Nephron (organoid): ENCODE data around the gene GSTT2B.
"Not testable (repeated sequence)": the region's sequence is repeated elsewhere in the genome, so short reads cannot be mapped to it uniquely, and the experiment has no call there.

Experiments used
- H3K27ac Mint-ChIP-seq, 3 experiments: 2 replicates each; pipeline ENCODE4 v1.8.0; 2020; ENCODE audit warnings: mixed read lengths in 3 of 3, mild to moderate bottlenecking in 2 of 3, moderate library complexity in 1 of 3
- H3K27me3 Mint-ChIP-seq: 2 replicates; pipeline ENCODE4 v1.8.0; 2021; ENCODE audit warnings: low read depth, mild to moderate bottlenecking, moderate library complexity, mixed read lengths
- H3K36me3 Mint-ChIP-seq: 2 replicates; pipeline ENCODE4 v1.8.0; 2020; ENCODE audit warnings: low read depth, mixed read lengths
- H3K4me1 Mint-ChIP-seq: 2 replicates; pipeline ENCODE4 v1.8.0; 2020; ENCODE audit warnings: mixed read lengths
- H3K4me3 Mint-ChIP-seq, 3 experiments: 2 replicates each; pipeline ENCODE4 v1.8.0; 2020; ENCODE audit warnings: mild to moderate bottlenecking in 3 of 3, mixed read lengths in 3 of 3, moderate library complexity in 2 of 3
- H3K9me3 Mint-ChIP-seq: 2 replicates; pipeline ENCODE4 v1.8.0; 2020; ENCODE audit warnings: mixed read lengths
- TF ChIP-seq, protein P1 (sequence below), 3 experiments: fragments of 200-600 bp; sonication (generic); IDR thresholded peaks; one replicate each; pipeline ENCODE4 v1.5.0; 2021; ENCODE audit warnings: antibody characterized with exemption in 3 of 3; ENCODE audit not compliant: unreplicated experiment in 3 of 3

The GSTT2B gene

DNA sequence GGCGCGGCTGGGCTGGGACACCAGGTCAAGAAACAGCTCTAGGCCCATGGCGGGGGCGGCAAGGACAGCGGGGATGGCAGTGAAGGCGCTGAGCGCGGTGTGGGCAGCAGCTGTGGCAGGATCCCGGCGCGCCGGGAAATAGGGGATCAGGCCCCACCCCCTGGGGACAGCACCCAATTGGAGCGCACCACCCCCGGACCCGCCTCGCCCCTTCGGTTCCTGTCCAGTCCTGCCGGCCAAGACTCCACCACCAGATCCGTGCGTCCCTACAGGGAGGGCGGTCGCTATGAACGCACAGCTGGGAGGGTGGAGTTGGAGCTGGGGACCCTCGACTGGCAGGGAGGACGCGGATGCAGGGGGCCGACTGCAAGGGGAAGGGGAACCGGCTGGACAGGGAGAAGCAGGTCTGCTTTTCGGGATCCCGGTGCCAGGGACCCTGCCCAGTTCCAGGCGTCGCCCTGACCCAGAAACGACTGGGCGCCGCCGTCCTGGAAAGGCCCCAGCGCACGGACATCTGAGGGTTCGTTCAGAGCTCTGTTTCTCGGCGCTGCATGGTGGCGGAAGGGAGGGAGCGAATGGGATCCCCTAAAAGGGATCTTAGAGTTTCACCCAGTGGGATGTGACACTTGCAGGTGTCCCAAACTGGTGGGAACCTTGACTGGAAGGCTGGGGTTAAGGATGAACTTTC lies at the start of gene GSTT2B:
TSS of gene GSTT2B (minus strand) at position 112 of the 688 bp plus-strand sequence. CDS start at position 48, 64 bp downstream.
- not testable (repeated sequence) for H3K9me3 Mint-ChIP-seq, H3K27me3 Mint-ChIP-seq, H3K4me1 Mint-ChIP-seq, H3K36me3 Mint-ChIP-seq, H3K27ac Mint-ChIP-seq, H3K4me3 Mint-ChIP-seq

GRCh38 chr22:24010018-24010391 lies 49.0 kb upstream of the GSTT2B start:
- Mint-ChIP-seq H3K36me3 (no peaks in the 10 kb centered on the region), H3K9me3 (no peaks in the 10 kb centered on the region), H3K4me1 (peaks cover 10% of the 10 kb centered on the region), H3K4me3 (peak overlapping the region; percentile 45 to 76 (median 75)), H3K27me3 (no peaks in the 10 kb centered on the region), H3K27ac (no peak overlapping the region)
- TF ChIP-seq, protein P1, sequence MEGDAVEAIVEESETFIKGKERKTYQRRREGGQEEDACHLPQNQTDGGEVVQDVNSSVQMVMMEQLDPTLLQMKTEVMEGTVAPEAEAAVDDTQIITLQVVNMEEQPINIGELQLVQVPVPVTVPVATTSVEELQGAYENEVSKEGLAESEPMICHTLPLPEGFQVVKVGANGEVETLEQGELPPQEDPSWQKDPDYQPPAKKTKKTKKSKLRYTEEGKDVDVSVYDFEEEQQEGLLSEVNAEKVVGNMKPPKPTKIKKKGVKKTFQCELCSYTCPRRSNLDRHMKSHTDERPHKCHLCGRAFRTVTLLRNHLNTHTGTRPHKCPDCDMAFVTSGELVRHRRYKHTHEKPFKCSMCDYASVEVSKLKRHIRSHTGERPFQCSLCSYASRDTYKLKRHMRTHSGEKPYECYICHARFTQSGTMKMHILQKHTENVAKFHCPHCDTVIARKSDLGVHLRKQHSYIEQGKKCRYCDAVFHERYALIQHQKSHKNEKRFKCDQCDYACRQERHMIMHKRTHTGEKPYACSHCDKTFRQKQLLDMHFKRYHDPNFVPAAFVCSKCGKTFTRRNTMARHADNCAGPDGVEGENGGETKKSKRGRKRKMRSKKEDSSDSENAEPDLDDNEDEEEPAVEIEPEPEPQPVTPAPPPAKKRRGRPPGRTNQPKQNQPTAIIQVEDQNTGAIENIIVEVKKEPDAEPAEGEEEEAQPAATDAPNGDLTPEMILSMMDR (IDR thresholded peaks at IDR 0.05; ENCODE audit: unreplicated experiment in 3 of 3) = no peak

DNA sequence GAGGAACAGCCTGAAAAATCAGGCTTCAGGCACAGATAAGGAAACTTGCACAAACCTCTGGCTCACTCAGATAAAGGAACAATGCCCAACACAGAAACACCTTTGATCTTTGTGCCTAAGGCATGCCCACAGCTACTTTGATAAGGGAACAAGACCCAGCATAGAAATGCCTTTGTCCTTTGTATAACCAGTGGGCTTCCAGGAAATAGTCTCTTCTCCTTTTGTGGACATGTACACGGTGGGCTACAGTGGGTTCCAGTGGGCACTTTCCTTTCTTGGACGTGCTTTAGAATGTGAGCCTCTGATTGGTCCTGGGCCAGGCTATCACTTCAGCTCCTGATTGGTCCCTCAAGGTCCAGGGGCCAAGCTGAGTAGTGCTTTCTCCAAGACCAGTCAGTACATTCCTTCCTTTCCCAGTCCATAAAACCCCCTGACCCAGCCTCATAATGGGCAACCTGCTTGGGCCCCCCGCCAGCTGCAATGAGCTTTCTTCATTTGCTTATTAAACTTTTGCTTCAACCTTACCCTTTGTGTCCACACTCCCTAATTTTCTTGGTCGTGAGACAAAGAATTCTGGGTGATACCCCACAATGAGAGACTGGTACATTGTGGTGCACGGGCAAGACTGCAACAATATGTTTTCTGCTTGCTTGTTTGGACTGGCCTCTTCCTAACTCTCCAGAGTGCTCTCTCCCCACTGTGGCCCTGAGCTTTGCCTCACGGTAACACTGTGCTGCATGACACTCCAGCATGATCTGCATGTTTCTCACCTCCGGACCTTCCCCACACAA lies 48.4 kb upstream of the GSTT2B start:
- peaks cover 10% of the 10 kb centered on the region for H3K4me1 Mint-ChIP-seq
- no peak overlapping the region for H3K27ac Mint-ChIP-seq
- H3K36me3 Mint-ChIP-seq = no peaks in the 10 kb centered on the region
- TF ChIP-seq, protein P1 (IDR thresholded peaks at IDR 0.05; ENCODE audit: unreplicated experiment in 3 of 3) = no peak
- H3K4me3 Mint-ChIP-seq = peak overlapping the region in 2 of 3 experiments; percentile 5 to 37
- no peaks in the 10 kb centered on the region for H3K27me3 Mint-ChIP-seq
- no peaks in the 10 kb centered on the region for H3K9me3 Mint-ChIP-seq

GRCh38 chr22:24008381-24009226 lies 47.6 kb upstream of the GSTT2B start:
- Mint-ChIP-seq H3K36me3 (no peaks in the 10 kb centered on the region), H3K4me3 (peak overlapping the region in 1 of 3 experiments; percentile 2), H3K4me1 (peaks cover 8% of the 10 kb centered on the region), H3K9me3 (no peaks in the 10 kb centered on the region), H3K27me3 (no peaks in the 10 kb centered on the region), H3K27ac (no peak overlapping the region)
- TF ChIP-seq, protein P1 (IDR thresholded peaks at IDR 0.05; ENCODE audit: unreplicated experiment in 3 of 3) = no peak

GRCh38 chr22:24008022-24008283 lies 47.0 kb upstream of the GSTT2B start:
- Mint-ChIP-seq H3K4me3 (no peak overlapping the region), H3K27me3 (peaks cover 4% of the 10 kb centered on the region), H3K36me3 (no peaks in the 10 kb centered on the region), H3K9me3 (no peaks in the 10 kb centered on the region), H3K4me1 (peaks cover 5% of the 10 kb centered on the region), H3K27ac (no peak overlapping the region)
- TF ChIP-seq, protein P1 (IDR thresholded peaks at IDR 0.05; ENCODE audit: unreplicated experiment in 3 of 3) = no peak
